Measurements from ENCODE around the gene RUSF1.

The RUSF1 gene

DNA sequence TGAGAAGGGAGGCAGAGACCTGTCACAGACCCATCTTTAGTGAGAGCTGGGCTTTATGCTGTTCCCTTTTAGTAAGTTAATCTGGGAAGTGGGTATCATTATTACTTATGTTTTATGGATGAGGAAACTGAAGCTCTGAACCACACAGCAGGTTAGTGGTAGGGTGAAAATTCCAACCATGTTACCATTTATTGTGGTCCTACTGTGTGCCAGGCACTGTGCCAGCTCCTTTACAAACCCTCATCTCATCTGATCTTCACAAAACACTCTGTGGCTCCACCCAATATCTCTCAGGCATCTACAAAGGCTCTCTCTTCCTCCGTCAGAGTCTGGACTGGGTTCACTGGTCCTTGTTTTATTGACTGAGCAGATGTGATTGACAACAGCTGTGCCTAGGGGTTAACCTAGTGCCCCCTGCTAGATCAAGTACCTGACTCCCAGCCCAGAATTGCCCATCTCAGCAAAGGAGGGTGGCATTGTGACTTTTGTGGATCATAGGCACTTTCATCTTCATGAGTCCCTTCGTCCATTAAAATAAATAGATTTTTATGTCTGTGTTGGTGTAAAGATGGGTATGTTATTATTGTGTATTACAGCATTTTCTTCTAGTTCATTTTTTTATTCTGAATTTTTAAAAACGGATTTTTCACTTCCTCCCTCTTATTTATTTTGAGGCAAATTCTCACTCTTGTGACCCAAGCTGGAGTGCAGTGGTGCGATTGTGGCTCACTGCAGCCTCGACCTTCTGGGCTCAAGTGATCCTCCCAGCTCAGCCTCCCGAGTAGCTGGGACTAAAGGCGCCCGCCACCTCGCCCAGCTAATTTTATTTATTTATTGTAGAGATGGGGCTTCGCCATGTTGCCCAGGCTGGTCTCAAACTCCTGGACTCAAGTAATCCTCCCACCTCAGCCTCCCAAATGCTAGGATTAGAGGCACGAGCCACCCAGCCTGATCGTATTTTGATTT is 33.1 kb downstream of the RUSF1 start:
- DNase-seq (ENCODE audit: low read depth, low spot score) = no peak
- TF ChIP-seq, protein P1, sequence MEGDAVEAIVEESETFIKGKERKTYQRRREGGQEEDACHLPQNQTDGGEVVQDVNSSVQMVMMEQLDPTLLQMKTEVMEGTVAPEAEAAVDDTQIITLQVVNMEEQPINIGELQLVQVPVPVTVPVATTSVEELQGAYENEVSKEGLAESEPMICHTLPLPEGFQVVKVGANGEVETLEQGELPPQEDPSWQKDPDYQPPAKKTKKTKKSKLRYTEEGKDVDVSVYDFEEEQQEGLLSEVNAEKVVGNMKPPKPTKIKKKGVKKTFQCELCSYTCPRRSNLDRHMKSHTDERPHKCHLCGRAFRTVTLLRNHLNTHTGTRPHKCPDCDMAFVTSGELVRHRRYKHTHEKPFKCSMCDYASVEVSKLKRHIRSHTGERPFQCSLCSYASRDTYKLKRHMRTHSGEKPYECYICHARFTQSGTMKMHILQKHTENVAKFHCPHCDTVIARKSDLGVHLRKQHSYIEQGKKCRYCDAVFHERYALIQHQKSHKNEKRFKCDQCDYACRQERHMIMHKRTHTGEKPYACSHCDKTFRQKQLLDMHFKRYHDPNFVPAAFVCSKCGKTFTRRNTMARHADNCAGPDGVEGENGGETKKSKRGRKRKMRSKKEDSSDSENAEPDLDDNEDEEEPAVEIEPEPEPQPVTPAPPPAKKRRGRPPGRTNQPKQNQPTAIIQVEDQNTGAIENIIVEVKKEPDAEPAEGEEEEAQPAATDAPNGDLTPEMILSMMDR (IDR thresholded peaks at IDR 0.05; ENCODE audit: low read depth, low read length) = no peak
- no peak overlapping the region for H3K4me3 ChIP-seq (ENCODE audit: low read depth, low read length)
- in situ Hi-C loops (cut with HindIII; ENCODE audit: low sequenced_read_pairs) = loop anchor here (25.0 kb wide), 1 partner anchor 288 kb away; the partner anchor contains the start of gene FUS

DNA sequence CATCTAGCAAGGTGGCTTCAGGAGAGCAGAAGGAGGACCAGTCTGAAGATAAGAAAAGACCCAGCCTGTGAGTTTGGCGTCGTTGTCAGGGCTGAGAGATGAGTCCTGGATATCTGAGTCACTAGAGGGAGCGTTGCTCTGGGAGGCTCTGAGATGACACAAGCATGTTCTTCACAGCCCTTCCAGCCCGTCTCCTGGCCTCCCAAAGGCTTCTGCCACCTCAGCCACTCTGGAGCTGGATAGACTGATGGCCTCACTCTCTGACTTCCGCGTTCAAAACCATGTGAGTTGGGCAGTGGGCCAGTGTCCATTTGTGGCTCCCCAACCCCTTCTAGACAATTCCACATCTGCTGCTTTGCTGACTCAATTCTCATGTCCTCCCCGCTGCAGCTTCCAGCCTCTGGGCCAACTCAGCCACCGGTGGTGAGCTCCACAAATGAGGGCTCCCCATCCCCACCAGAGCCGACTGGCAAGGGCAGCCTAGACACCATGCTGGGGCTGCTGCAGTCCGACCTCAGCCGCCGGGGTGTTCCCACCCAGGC is 33.9 kb downstream of the RUSF1 start:
- TF ChIP-seq, protein P1 (IDR thresholded peaks at IDR 0.05; ENCODE audit: low read depth, low read length) = peak; percentile 7
- no peak overlapping the region for H3K4me3 ChIP-seq (ENCODE audit: low read depth, low read length)
- DNase-seq (ENCODE audit: low read depth, low spot score) = peak; percentile 90
- in situ Hi-C loops (cut with HindIII; ENCODE audit: low sequenced_read_pairs) = loop anchor here (25.0 kb wide), 1 partner anchor 287 kb away; the partner anchor contains the start of gene FUS

DNA sequence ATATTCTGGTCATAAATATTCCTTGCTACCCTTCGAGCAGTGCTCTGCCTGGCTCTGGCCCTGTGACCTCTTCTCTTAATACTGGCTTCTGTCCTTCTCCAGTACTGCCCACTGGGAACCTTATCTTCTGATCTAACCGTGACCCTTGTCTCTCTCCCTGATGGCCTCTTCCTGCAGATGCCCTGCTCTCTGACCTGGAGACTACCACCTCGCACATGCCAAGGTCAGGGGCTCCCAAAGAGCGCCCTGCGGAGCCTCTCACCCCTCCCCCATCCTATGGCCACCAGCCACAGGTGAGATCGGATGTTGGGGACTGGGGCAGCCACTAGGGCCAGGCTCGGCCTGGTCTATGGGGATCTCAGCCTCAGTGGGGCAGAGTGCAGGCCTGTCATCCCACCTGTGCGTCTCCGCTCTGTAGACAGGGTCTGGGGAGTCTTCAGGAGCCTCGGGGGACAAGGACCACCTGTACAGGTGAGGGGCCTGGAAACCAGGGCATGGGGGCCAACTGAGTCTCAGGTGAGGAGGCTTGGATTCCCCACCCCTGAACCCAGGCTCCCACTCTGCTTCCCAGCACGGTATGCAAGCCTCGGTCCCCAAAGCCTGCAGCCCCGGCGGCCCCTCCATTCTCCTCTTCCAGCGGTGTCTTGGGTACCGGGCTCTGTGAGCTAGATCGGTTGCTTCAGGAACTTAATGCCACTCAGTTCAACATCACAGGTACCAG is 34.8 kb downstream of the RUSF1 start:
- DNase-seq (ENCODE audit: low read depth, low spot score) = no peak
- peak overlapping the region; percentile 82 for H3K4me3 ChIP-seq (ENCODE audit: low read depth, low read length)
- in situ Hi-C loops (cut with HindIII; ENCODE audit: low sequenced_read_pairs) = loop anchor here (25.0 kb wide), 1 partner anchor 286 kb away; the partner anchor contains the start of gene FUS
- TF ChIP-seq, protein P1 (IDR thresholded peaks at IDR 0.05; ENCODE audit: low read depth, low read length) = no peak

DNA sequence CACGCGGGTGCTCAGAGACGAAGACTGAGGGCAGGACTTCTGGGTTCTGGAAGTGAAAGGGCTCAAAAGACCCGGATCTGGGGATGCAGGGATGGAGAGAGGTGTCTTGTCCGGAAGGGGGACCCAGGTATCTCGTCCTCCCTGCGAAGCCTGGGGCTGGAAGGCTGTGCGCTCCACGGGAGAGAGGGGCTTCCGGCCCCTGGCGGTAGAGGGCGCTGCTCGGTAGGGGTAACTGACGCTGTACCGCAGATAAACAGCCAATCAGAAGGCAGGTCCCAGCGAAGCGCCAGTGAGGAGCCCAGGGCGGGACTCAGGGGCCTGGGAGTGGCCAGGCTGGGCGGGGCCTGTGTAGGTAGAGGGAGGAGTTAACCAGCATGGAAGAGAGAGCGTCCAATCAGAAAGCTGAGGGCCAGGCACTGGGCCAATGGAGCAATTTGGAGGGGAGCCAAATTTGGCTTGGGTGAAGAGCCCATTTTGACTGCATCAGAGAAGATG is 35.4 kb downstream of the RUSF1 start:
- in situ Hi-C loops (cut with HindIII; ENCODE audit: low sequenced_read_pairs) = loop anchor here (25.0 kb wide), 1 partner anchor 285 kb away; the partner anchor contains the start of gene FUS
- DNase-seq (ENCODE audit: low read depth, low spot score) = peak; percentile 95
- TF ChIP-seq, protein P1 (IDR thresholded peaks at IDR 0.05; ENCODE audit: low read depth, low read length) = peak; percentile 76
- peak overlapping the region; percentile 82 for H3K4me3 ChIP-seq (ENCODE audit: low read depth, low read length)

DNA sequence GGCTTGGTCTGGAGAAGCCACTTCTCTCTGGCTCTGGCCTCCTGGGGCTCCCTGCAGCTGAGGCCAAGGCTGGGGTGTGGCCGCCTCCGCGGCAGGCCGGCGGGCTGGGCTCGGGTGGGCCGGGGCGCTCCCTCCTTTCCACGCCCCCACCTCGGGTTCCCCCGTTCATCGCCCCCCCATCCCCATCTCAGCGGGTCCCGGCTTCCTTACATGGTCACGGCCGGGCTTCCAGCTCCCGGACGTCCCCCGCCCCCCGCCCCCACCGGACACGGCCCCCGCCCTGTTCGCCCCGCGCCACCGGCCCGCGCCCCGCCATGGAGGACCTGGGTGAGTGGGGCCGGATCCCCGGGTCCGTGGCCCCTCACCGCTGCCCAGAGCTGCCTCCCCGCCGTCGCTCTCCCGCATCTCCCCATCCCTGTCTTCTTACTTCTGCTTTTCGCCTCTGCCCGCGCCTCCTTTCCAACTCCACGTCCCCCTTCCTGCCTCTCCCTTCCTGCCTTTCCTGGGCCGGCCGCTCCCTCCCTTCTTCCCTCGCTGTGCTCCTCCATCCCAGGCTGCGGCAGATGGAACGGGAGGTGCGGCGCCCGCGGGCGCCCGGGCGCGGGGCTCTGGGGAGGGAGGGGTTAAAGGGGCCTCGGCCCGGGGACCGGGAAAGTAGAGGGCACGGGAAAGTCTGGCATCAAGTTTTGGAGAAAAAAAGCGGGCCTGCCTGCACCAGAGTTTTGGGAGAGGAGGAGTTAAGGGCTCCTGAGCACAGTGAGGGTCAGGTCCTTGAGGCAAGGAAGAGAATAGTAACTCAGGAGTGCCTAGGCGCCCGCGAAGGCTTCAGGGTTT is 36.1 kb downstream of the RUSF1 start, which contains the start of gene TGFB1I1:
TSS of gene TGFB1I1 (plus strand) at position 278 of the 834 bp plus-strand sequence. CDS start at position 315, 37 bp downstream.
- TF ChIP-seq, protein P1 (IDR thresholded peaks at IDR 0.05; ENCODE audit: low read depth, low read length) = no peak
- peak within 1 kb of the TSS; percentile 82 for H3K4me3 ChIP-seq (ENCODE audit: low read depth, low read length)
- in situ Hi-C loops (cut with HindIII; ENCODE audit: low sequenced_read_pairs) = loop anchor here (25.0 kb wide), 1 partner anchor 285 kb away; the partner anchor contains the start of gene FUS
- peak; percentile 92 for DNase-seq (ENCODE audit: low read depth, low spot score)
